Fibroblast of lung (primary cell): Measurements from ENCODE around the gene ZNF22.

ENCODE experiments used
- CTCF ChIP-seq, 2 donors: IDR thresholded peaks in 1 of 2; conservative IDR thresholded peaks in 1 of 2; 1 replicate in 1 of 2; 2 replicates in 1 of 2; pipeline ENCODE4 v1.5.1; 2011 to 2012; ENCODE audit warnings: low read length in 2 of 2, control low read depth in 1 of 2, inconsistent platforms in 1 of 2, low read depth in 1 of 2, mild to moderate bottlenecking in 1 of 2
- EZH2 ChIP-seq: IDR thresholded peaks from 2 replicates; pipeline ENCODE4 v1.5.1; 2012; ENCODE audit warnings: low read length, control low read depth, mild to moderate bottlenecking; ENCODE audit errors: missing control alignments

GRCh38 chr10:45040921-45041542 lies 40.3 kb downstream of the ZNF22 start:
- TF ChIP-seq CTCF (conservative IDR thresholded peaks at IDR 0.05 in 1 of 2, IDR thresholded peaks at IDR 0.05 in 1 of 2; ENCODE audit: low read depth in 1 of 2, low read length in 2 of 2), result no peak
- no peak for TF ChIP-seq EZH2
